GM12878 (cell line): ENCODE data around the gene EP400. TPM values are rescaled to one million over a fixed set of nuclear protein-coding genes. Genes with fewer than 3 reads are reported as not detected.

Source experiments
- ATAC-seq: fragments of 200-7000 bp; cut with Tn5 transposase; 3 replicates; pipeline ENCODE4 v1.9.1; 2020; ENCODE audit warnings: mild to moderate bottlenecking, moderate library complexity
- BruUV-seq: library from RNA; stranded (reverse); fragments of 400-500 nt; replicated peaks from 2 replicates; lab custom pipeline; 2021; lab: Mats Ljungman, UMichigan
- CTCF ChIA-PET: fragments of 300-600 bp; sonication (Branson Sonifier 250); formaldehyde crosslinking; extraction: SDS; loops from one replicate; lab custom pipeline; 2021; ENCODE audit warnings: inconsistent platforms; lab: Yijun Ruan, JAX
- POLR2A ChIA-PET: fragments of 350-600 bp; formaldehyde crosslinking; extraction: SDS; loops from one replicate; lab custom pipeline; 2021; ENCODE audit warnings: inconsistent platforms; lab: Charles Lee
- RAD21 ChIA-PET: fragments of 300-600 bp; sonication (Branson Sonifier 250); formaldehyde crosslinking; loops from one replicate; lab custom pipeline; 2023; ENCODE audit warnings: antibody characterized with exemption; ENCODE audit not compliant: unreplicated experiment; lab: Charles Lee
- SMC1A ChIA-PET: fragments of 300-600 bp; sonication (Branson Sonifier 250); formaldehyde crosslinking; loops from one replicate; lab custom pipeline; 2023; ENCODE audit not compliant: unreplicated experiment, uncharacterized antibody; lab: Charles Lee
- DNase-seq: peaks from one replicate; pipeline ENCODE4 v3.0.0-alpha.2; 2011; ENCODE audit warnings: low read depth, low spot score
- FAIRE-seq: peaks from 3 replicates; lab custom pipeline; 2011; peaks lifted over from hg19 to GRCh38; lab: Jason Lieb, UNC
- H2AFZ ChIP-seq: 2 replicates; pipeline ENCODE4 v1.6.0; 2011; ENCODE audit warnings: low read depth, low read length, control low read depth; ENCODE audit not compliant: control insufficient read depth
- H3K27ac ChIP-seq: 2 replicates; pipeline ENCODE4 v1.5.1; 2011; ENCODE audit warnings: control low read depth; ENCODE audit not compliant: control insufficient read depth, insufficient read depth
- H3K27me3 ChIP-seq, 2 experiments: replicated peaks in 1 of 2; 2 replicates each; pipeline versions ENCODE4 v1.6.0 to v1.6.1; 2011; ENCODE audit warnings: low read length in 1 of 2; ENCODE audit not compliant: control insufficient read depth in 2 of 2, insufficient read depth in 2 of 2
- H3K36me3 ChIP-seq, 2 experiments: 2 replicates each; pipeline ENCODE4 v1.5.1; 2011; ENCODE audit warnings: low read length in 1 of 2; ENCODE audit not compliant: control insufficient read depth in 2 of 2, insufficient read depth in 2 of 2
- H3K4me1 ChIP-seq: 2 replicates; pipeline ENCODE4 v1.6.1; 2011; ENCODE audit warnings: mild to moderate bottlenecking, low read length, moderate library complexity, mixed read lengths; ENCODE audit not compliant: control insufficient read depth, insufficient read depth
- H3K4me2 ChIP-seq: 2 replicates; pipeline ENCODE4 v1.6.0; 2011; ENCODE audit warnings: control low read depth; ENCODE audit not compliant: control insufficient read depth, insufficient read depth
- H3K4me3 ChIP-seq: fragments of 200-600 bp; sonication (generic); 2 replicates; pipeline ENCODE4 v1.5.1; 2016
- H3K79me2 ChIP-seq: 2 replicates; pipeline ENCODE4 v1.6.0; 2011; ENCODE audit warnings: low read length; ENCODE audit not compliant: control insufficient read depth, insufficient read depth
- H3K9ac ChIP-seq: 2 replicates; pipeline ENCODE4 v1.8.0; 2011; ENCODE audit warnings: low read length, control low read depth, mixed read lengths; ENCODE audit not compliant: control insufficient read depth, insufficient read depth
- H3K9me3 ChIP-seq: replicated peaks from 3 replicates; pipeline ENCODE4 v1.5.1; 2011; ENCODE audit warnings: mild to moderate bottlenecking, low read length; ENCODE audit not compliant: control insufficient read depth, insufficient read depth
- H4K20me1 ChIP-seq: 2 replicates; pipeline ENCODE4 v1.6.0; 2011; ENCODE audit not compliant: control insufficient read depth, insufficient read depth
- GATAD2B ChIP-seq: fragments of 450-650 bp; conservative IDR thresholded peaks from 2 replicates; pipeline ENCODE4 v1.6.1; 2017; ENCODE audit warnings: low read depth, mild to moderate bottlenecking, moderate library complexity
- MEF2A ChIP-seq: IDR thresholded peaks from 2 replicates; pipeline ENCODE4 v1.6.1; 2011; ENCODE audit warnings: low read depth, mild to moderate bottlenecking, low read length, moderate library complexity; ENCODE audit not compliant: insufficient read depth
- NFYB ChIP-seq: IDR thresholded peaks from 2 replicates; pipeline ENCODE4 v1.6.1; 2011; ENCODE audit warnings: low read depth, mild to moderate bottlenecking, low read length, improper control_type of control experiment, moderate library complexity; ENCODE audit not compliant: insufficient read depth
- PAX8 ChIP-seq: fragments of 450-650 bp; IDR thresholded peaks from 2 replicates; pipeline ENCODE4 v1.6.1; 2017; ENCODE audit warnings: mild to moderate bottlenecking, moderate library complexity
- PBX3 ChIP-seq: IDR thresholded peaks from 2 replicates; pipeline ENCODE4 v1.6.1; 2011; ENCODE audit warnings: mild to moderate bottlenecking, low read depth, low read length, moderate library complexity; ENCODE audit not compliant: insufficient replicate concordance
- POLR2AphosphoS5 ChIP-seq: IDR thresholded peaks from 2 replicates; pipeline ENCODE4 v1.6.1; 2011; ENCODE audit warnings: mild to moderate bottlenecking, low read length, inconsistent platforms
- RAD51 ChIP-seq: fragments of 450-650 bp; IDR thresholded peaks from 2 replicates; pipeline ENCODE4 v1.6.1; 2016; ENCODE audit warnings: moderate library complexity, mild to moderate bottlenecking, inconsistent platforms
- RBBP5 ChIP-seq: fragments of 200-600 bp; sonication (generic); conservative IDR thresholded peaks from 2 replicates; pipeline ENCODE4 v1.6.1; 2016
- RFX5 ChIP-seq: IDR thresholded peaks from 2 replicates; pipeline ENCODE4 v1.6.1; 2011; ENCODE audit warnings: low read depth, low read length, improper control_type of control experiment
- SMAD1 ChIP-seq: fragments of 450-650 bp; IDR thresholded peaks from 2 replicates; pipeline ENCODE4 v1.6.1; 2018; ENCODE audit warnings: mild to moderate bottlenecking, low read depth; ENCODE audit not compliant: partially characterized antibody
- TCF3 ChIP-seq: IDR thresholded peaks from 2 replicates; pipeline ENCODE4 v1.6.1; 2012; ENCODE audit warnings: low read depth, mild to moderate bottlenecking, low read length, borderline replicate concordance; ENCODE audit not compliant: insufficient read depth
- ZBED1 ChIP-seq: IDR thresholded peaks from 2 replicates; pipeline ENCODE4 v1.6.1; 2016; ENCODE audit warnings: borderline replicate concordance
- ZZZ3 ChIP-seq: IDR thresholded peaks from 2 replicates; pipeline ENCODE4 v1.6.1; 2011; ENCODE audit warnings: low read depth; ENCODE audit not compliant: control insufficient read depth, insufficient read length
- WGBS: methylation state at CpG from one replicate; pipeline ENCODE4 v1.1.6; 2016; ENCODE audit warnings: low lambda C conversion rate; ENCODE audit not compliant: insufficient replicate concordance, insufficient coverage; ENCODE audit errors: missing lambda C conversion rate; 5-methylcytosine and 5-hydroxymethylcytosine counted together
- in situ Hi-C: fragments of 300-500 bp; cut with MboI; formaldehyde crosslinking; loops from 9 replicates; pipeline ENCODE4 v1.14.3; 2018; ENCODE audit warnings: mixed read lengths
- intact Hi-C: fragments of 100-400 bp; cut with micrococcal nuclease; formaldehyde crosslinking; loops from one replicate; pipeline ENCODE4 v1.14.2; 2022; ENCODE audit not compliant: unreplicated experiment
- polyA plus RNA-seq, 11 experiments: library from polyadenylated mRNA; depleted of rRNA in 4 of 11; unstranded in 6 of 11; stranded (reverse) in 5 of 11; fragments of >200 nt; fragmentation: Nextera tagmentation in 4 of 11; fragmentation: Illumina TruSeq in 1 of 11; extraction: Ambion mirVana in 4 of 11; extraction: Trizol in 1 of 11; gene quantifications; 1 replicate in 1 of 11; 2 replicates in 10 of 11; pipeline versions ENCODE4 v1.2.1 to v1.2.3, GENCODE V29; 2011 to 2016; ENCODE audit warnings: inconsistent platforms in 2 of 11, missing spikeins in 2 of 11, low read depth in 1 of 11
- total RNA-seq, 4 experiments: library from RNA; depleted of rRNA in 3 of 4; stranded (reverse); fragments of >200 nt in 3 of 4; fragmentation: Illumina TruSeq in 1 of 4; extraction: Trizol in 1 of 4; gene quantifications; 2 replicates each; pipeline versions ENCODE4 v1.2.1 to v1.2.3, GENCODE V29; 2013 to 2021
- TF ChIP-seq, protein P1 (sequence below): fragments of 450-650 bp; IDR thresholded peaks from 2 replicates; pipeline ENCODE4 v1.6.1; 2017; ENCODE audit warnings: borderline replicate concordance
- TF ChIP-seq, protein P2 (sequence below): fragments of 450-650 bp; IDR thresholded peaks from 2 replicates; pipeline ENCODE4 v1.6.1; 2017; ENCODE audit warnings: low read depth, mild to moderate bottlenecking, moderate library complexity

The EP400 gene
- total and polyA plus RNA-seq, 10 of the 15 experiments (the other 5 are each of a cell fraction or from before 2014, with no cell fraction given) = 3.8 to 44.2 (median 8.4) TPM

- in situ Hi-C loops = no loop called here
- Histone ChIP-seq H3K36me3 (peaks cover 16 to 24% of the 10 kb centered on the region in 2 experiments), H3K79me2 (no peaks in the 10 kb centered on the region), H3K27me3 (no peaks in the 10 kb centered on the region), H3K4me2 (no peak overlapping the region), H3K4me1 (no peaks in the 10 kb centered on the region), H3K27ac (no peak overlapping the region), H3K9ac (no peak overlapping the region), H3K9me3 (no peaks in the 10 kb centered on the region), H4K20me1 (no peaks in the 10 kb centered on the region), H2AFZ (no peak overlapping the region), H3K4me3 (no peak overlapping the region)
- SMC1A ChIA-PET = no interaction called here
- ATAC-seq (no peak), FAIRE-seq (no peak), DNase-seq (no peak)
- intact Hi-C loops = no loop called here
- RAD21 ChIA-PET = no interaction called here
- TF ChIP-seq RAD51 (no peak), RBBP5 (no peak), POLR2AphosphoS5 (no peak), NFYB (no peak), PAX8 (no peak), SMAD1 (no peak), RFX5 (no peak), MEF2A (no peak), ZZZ3 (no peak), TCF3 (no peak), GATAD2B (no peak), ZBED1 (no peak), PBX3 (no peak)
- TF ChIP-seq, protein P1, sequence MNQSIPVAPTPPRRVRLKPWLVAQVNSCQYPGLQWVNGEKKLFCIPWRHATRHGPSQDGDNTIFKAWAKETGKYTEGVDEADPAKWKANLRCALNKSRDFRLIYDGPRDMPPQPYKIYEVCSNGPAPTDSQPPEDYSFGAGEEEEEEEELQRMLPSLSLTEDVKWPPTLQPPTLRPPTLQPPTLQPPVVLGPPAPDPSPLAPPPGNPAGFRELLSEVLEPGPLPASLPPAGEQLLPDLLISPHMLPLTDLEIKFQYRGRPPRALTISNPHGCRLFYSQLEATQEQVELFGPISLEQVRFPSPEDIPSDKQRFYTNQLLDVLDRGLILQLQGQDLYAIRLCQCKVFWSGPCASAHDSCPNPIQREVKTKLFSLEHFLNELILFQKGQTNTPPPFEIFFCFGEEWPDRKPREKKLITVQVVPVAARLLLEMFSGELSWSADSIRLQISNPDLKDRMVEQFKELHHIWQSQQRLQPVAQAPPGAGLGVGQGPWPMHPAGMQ = no peak
- TF ChIP-seq, protein P2, sequence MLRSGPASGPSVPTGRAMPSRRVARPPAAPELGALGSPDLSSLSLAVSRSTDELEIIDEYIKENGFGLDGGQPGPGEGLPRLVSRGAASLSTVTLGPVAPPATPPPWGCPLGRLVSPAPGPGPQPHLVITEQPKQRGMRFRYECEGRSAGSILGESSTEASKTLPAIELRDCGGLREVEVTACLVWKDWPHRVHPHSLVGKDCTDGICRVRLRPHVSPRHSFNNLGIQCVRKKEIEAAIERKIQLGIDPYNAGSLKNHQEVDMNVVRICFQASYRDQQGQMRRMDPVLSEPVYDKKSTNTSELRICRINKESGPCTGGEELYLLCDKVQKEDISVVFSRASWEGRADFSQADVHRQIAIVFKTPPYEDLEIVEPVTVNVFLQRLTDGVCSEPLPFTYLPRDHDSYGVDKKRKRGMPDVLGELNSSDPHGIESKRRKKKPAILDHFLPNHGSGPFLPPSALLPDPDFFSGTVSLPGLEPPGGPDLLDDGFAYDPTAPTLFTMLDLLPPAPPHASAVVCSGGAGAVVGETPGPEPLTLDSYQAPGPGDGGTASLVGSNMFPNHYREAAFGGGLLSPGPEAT = no peak
- no TSS peak for BruUV-seq
- POLR2A ChIA-PET = no interaction called here
- CTCF ChIA-PET = no interaction called here
- WGBS = 91% methylated on average over 9 of the region's 9 CpGs
Measured at GRCh38 chr12:132020292-132020691, 70.5 kb downstream of the EP400 start.
